Measurements from ENCODE around the gene ACBD3.

The ACBD3 gene

DNA sequence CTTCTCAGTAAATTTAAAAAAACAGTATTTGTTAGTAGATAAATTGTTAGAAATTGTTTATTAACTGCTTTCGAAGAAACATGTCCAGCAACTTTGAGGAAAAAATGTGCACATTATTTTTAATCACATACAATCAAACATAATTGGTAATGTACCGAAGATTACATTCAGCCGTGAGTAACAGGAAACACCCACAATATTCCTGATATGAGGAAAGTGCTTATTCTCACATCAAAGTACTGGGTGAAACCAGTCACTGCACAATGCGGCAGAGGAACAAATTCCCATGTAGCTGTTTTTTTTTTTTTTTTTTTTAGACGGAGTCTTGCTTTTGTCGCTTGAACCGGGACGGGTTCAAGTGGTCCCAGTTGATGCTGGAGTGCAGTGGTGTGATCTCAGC is 9.7 kb downstream of the ACBD3 start:
- no peak overlapping the region for H3K4me3 ChIP-seq (replicated peaks; ENCODE audit: insufficient read depth, low read length)
- no peaks in the 10 kb centered on the region for H3K27me3 ChIP-seq (ENCODE audit: insufficient read depth, poor library complexity, severe bottlenecking)
- no peak overlapping the region for H3K27ac ChIP-seq (replicated peaks)
- no peak for DNase-seq (ENCODE audit: low read depth in 1 of 2, low spot score in 1 of 2)
- TF ChIP-seq, protein P1, sequence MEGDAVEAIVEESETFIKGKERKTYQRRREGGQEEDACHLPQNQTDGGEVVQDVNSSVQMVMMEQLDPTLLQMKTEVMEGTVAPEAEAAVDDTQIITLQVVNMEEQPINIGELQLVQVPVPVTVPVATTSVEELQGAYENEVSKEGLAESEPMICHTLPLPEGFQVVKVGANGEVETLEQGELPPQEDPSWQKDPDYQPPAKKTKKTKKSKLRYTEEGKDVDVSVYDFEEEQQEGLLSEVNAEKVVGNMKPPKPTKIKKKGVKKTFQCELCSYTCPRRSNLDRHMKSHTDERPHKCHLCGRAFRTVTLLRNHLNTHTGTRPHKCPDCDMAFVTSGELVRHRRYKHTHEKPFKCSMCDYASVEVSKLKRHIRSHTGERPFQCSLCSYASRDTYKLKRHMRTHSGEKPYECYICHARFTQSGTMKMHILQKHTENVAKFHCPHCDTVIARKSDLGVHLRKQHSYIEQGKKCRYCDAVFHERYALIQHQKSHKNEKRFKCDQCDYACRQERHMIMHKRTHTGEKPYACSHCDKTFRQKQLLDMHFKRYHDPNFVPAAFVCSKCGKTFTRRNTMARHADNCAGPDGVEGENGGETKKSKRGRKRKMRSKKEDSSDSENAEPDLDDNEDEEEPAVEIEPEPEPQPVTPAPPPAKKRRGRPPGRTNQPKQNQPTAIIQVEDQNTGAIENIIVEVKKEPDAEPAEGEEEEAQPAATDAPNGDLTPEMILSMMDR (IDR thresholded peaks at IDR 0.05; ENCODE audit: insufficient read depth, low read length): no peak
- TF ChIP-seq, protein P2, sequence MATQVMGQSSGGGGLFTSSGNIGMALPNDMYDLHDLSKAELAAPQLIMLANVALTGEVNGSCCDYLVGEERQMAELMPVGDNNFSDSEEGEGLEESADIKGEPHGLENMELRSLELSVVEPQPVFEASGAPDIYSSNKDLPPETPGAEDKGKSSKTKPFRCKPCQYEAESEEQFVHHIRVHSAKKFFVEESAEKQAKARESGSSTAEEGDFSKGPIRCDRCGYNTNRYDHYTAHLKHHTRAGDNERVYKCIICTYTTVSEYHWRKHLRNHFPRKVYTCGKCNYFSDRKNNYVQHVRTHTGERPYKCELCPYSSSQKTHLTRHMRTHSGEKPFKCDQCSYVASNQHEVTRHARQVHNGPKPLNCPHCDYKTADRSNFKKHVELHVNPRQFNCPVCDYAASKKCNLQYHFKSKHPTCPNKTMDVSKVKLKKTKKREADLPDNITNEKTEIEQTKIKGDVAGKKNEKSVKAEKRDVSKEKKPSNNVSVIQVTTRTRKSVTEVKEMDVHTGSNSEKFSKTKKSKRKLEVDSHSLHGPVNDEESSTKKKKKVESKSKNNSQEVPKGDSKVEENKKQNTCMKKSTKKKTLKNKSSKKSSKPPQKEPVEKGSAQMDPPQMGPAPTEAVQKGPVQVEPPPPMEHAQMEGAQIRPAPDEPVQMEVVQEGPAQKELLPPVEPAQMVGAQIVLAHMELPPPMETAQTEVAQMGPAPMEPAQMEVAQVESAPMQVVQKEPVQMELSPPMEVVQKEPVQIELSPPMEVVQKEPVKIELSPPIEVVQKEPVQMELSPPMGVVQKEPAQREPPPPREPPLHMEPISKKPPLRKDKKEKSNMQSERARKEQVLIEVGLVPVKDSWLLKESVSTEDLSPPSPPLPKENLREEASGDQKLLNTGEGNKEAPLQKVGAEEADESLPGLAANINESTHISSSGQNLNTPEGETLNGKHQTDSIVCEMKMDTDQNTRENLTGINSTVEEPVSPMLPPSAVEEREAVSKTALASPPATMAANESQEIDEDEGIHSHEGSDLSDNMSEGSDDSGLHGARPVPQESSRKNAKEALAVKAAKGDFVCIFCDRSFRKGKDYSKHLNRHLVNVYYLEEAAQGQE (IDR thresholded peaks at IDR 0.05; ENCODE audit: insufficient replicate concordance, low read depth): no peak
- TF ChIP-seq POLR2AphosphoS5 (IDR thresholded peaks at IDR 0.05; ENCODE audit: low read depth): no peak
- no peak for TF ChIP-seq SPI1 (IDR thresholded peaks at IDR 0.05; ENCODE audit: borderline replicate concordance, low read depth)
- no peak for TF ChIP-seq GABPA (IDR thresholded peaks at IDR 0.05; ENCODE audit: low read depth)

DNA sequence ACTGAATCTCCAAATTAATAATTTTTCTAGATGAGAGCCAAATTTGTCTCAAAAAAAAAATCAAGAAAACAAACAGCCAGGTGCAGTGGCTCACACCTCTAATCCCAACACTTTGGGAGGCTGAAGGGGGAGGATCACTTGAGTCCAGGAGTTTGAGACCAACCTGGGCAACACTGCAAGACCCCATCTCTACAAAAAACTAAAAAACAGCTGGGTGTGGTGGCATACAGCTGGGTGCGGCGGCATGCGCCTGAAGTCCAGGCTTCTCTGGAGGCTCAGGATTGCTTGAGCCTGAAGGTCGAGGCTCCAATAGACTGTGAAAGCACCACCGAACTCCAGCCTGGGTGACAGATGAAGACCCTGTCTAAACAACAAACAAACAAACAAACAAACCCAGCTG is 14.0 kb downstream of the ACBD3 start:
- H3K4me3 ChIP-seq (replicated peaks; ENCODE audit: insufficient read depth, low read length): no peak overlapping the region
- TF ChIP-seq, protein P2 (IDR thresholded peaks at IDR 0.05; ENCODE audit: insufficient replicate concordance, low read depth): no peak
- no peak for DNase-seq (ENCODE audit: low read depth in 1 of 2, low spot score in 1 of 2)
- H3K27ac ChIP-seq (replicated peaks): no peak overlapping the region
- H3K27me3 ChIP-seq (ENCODE audit: insufficient read depth, poor library complexity, severe bottlenecking): no peaks in the 10 kb centered on the region

DNA sequence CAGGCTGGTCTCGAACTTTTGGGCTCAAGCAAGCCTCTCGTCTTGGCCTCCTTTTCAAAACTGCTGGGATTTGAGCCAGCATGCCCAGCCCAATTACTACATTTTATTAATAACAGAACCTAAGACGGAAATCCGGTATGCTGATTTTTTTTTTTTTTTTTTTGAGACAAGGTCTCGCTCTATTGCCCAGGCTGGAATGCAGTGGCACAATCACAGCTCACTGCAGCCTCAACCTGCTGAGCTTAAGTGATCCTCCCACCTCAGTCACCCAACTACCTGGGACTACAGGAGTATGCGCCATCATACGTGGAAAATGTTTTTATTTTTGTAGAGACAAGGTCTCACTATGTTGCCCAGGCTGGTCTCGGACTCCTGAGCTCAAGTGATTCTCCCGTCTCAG is 20.2 kb downstream of the ACBD3 start:
- no peak for DNase-seq (ENCODE audit: low read depth in 1 of 2, low spot score in 1 of 2)
- TF ChIP-seq GABPA (IDR thresholded peaks at IDR 0.05; ENCODE audit: low read depth) (no peak), SPI1 (IDR thresholded peaks at IDR 0.05; ENCODE audit: borderline replicate concordance, low read depth) (no peak), POLR2AphosphoS5 (IDR thresholded peaks at IDR 0.05; ENCODE audit: low read depth) (no peak)
- TF ChIP-seq, protein P2 (IDR thresholded peaks at IDR 0.05; ENCODE audit: insufficient replicate concordance, low read depth): no peak
- TF ChIP-seq, protein P1 (IDR thresholded peaks at IDR 0.05; ENCODE audit: insufficient read depth, low read length): no peak
- H3K27ac ChIP-seq (replicated peaks): no peak overlapping the region
- H3K4me3 ChIP-seq (replicated peaks; ENCODE audit: insufficient read depth, low read length): no peak overlapping the region
- no peaks in the 10 kb centered on the region for H3K27me3 ChIP-seq (ENCODE audit: insufficient read depth, poor library complexity, severe bottlenecking)

DNA sequence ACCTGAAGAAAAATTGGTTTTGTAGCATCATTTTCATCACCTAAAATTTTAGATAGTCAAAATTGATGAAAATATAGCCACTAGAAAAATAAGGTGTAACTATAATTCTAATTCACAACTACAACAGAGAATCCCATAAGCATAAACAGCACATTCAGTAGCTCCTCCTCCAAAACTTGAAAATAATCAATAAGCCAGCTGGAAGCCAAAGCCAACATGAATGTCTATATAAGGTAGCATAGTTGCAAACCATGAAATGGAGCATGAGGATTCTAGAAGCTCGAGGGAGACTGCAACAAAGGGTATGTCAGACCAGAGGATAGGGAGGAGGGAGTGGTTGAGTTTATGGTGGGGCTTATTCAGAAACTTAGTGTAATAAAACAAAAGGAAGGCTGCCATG is 22.4 kb downstream of the ACBD3 start:
- H3K4me3 ChIP-seq (replicated peaks; ENCODE audit: insufficient read depth, low read length): no peak overlapping the region
- H3K27me3 ChIP-seq (ENCODE audit: insufficient read depth, poor library complexity, severe bottlenecking): no peaks in the 10 kb centered on the region
- no peak overlapping the region for H3K27ac ChIP-seq (replicated peaks)
- DNase-seq (ENCODE audit: low read depth in 1 of 2, low spot score in 1 of 2): no peak
- TF ChIP-seq, protein P1 (IDR thresholded peaks at IDR 0.05; ENCODE audit: insufficient read depth, low read length): no peak
- TF ChIP-seq SPI1 (IDR thresholded peaks at IDR 0.05; ENCODE audit: borderline replicate concordance, low read depth): no peak
- TF ChIP-seq GABPA (IDR thresholded peaks at IDR 0.05; ENCODE audit: low read depth): no peak
- TF ChIP-seq, protein P2 (IDR thresholded peaks at IDR 0.05; ENCODE audit: insufficient replicate concordance, low read depth): no peak
- TF ChIP-seq POLR2AphosphoS5 (IDR thresholded peaks at IDR 0.05; ENCODE audit: low read depth): no peak
